ENCODE data around the gene ZNF711. TPM values are rescaled to one million over a fixed set of nuclear protein-coding genes. Genes with fewer than 3 reads are reported as not detected.
"Not testable (repeated sequence)": the region's sequence is repeated elsewhere in the genome, so short reads cannot be mapped to it uniquely, and the experiment has no call there.

ZNF711 gene
- total RNA-seq, 1 donor from 2014 or later = 36.2 TPM

- H3K9me3 Mint-ChIP-seq (ENCODE audit: low read depth) = peaks cover 41% of the 10 kb centered on the region
- H3K36me3 Mint-ChIP-seq (ENCODE audit: insufficient read depth) = peaks cover 2% of the 10 kb centered on the region
- H3K4me3 Mint-ChIP-seq (ENCODE audit: low read depth) = no peak overlapping the region
- no peak for DNase-seq (ENCODE audit: low spot score, unreplicated experiment)
- no peak overlapping the region for H3K27ac Mint-ChIP-seq
- H3K4me1 Mint-ChIP-seq (ENCODE audit: low read depth) = no peaks in the 10 kb centered on the region
- no peak for TF ChIP-seq CTCF (IDR thresholded peaks at IDR 0.05; ENCODE audit: unreplicated experiment)
- H3K27me3 Mint-ChIP-seq = no peaks in the 10 kb centered on the region
These were observed 45.4 kb downstream of the ZNF711 start for GRCh38 chrX:85288992-85289723.

- DNase-seq (ENCODE audit: low spot score, unreplicated experiment) = no peak
- no peaks in the 10 kb centered on the region for H3K27me3 Mint-ChIP-seq
- peaks cover 2% of the 10 kb centered on the region for H3K4me1 Mint-ChIP-seq (ENCODE audit: low read depth)
- H3K4me3 Mint-ChIP-seq (ENCODE audit: low read depth) = no peak overlapping the region
- TF ChIP-seq CTCF (IDR thresholded peaks at IDR 0.05; ENCODE audit: unreplicated experiment) = no peak
- H3K36me3 Mint-ChIP-seq (ENCODE audit: insufficient read depth) = peaks cover 2% of the 10 kb centered on the region
- H3K9me3 Mint-ChIP-seq (ENCODE audit: low read depth) = peaks cover 18% of the 10 kb centered on the region
- no peak overlapping the region for H3K27ac Mint-ChIP-seq
These were observed 59.8 kb downstream of the ZNF711 start for GRCh38 chrX:85303544-85303943.

- Mint-ChIP-seq H3K27me3 (no peaks in the 10 kb centered on the region), H3K36me3 (ENCODE audit: insufficient read depth) (no peaks in the 10 kb centered on the region), H3K9me3 (ENCODE audit: low read depth) (peaks cover 21% of the 10 kb centered on the region), H3K27ac (no peak overlapping the region), H3K4me1 (ENCODE audit: low read depth) (no peaks in the 10 kb centered on the region), H3K4me3 (ENCODE audit: low read depth) (no peak overlapping the region)
- DNase-seq (ENCODE audit: low spot score, unreplicated experiment) = no peak
- peak; percentile 13 for TF ChIP-seq CTCF (IDR thresholded peaks at IDR 0.05; ENCODE audit: unreplicated experiment)
These were observed 65.9 kb downstream of the ZNF711 start for GRCh38 chrX:85309717-85310116.

GRCh38 chrX:85311348-85311747 lies 67.6 kb downstream of the ZNF711 start:
- H3K27ac Mint-ChIP-seq; H3K27me3 Mint-ChIP-seq; H3K4me3 Mint-ChIP-seq (ENCODE audit: low read depth); DNase-seq (ENCODE audit: low spot score, unreplicated experiment); H3K36me3 Mint-ChIP-seq (ENCODE audit: insufficient read depth); H3K4me1 Mint-ChIP-seq (ENCODE audit: low read depth): not testable (repeated sequence)
- H3K9me3 Mint-ChIP-seq (ENCODE audit: low read depth) = peaks cover 26% of the 10 kb centered on the region

Other genes starting within 250 kb of the ZNF711 start
- gene APOOL, start 240.1 kb upstream of the ZNF711 start, total RNA-seq = 22.3 and 24.0 TPM in 2 replicates
- 0.36 and 0.51 TPM in 2 replicates for gene SATL1, start 212 bp upstream of the ZNF711 start, total RNA-seq
- gene POF1B, start 135.7 kb downstream of the ZNF711 start, total RNA-seq = 0.36 and 0.73 TPM in 2 replicates

All from progenitor cell of endocrine pancreas (in vitro differentiated cells).